GM19324 (cell line): Measurements from ENCODE around the gene PRKCQ.
"Not testable (repeated sequence)": the region's sequence is repeated elsewhere in the genome, so short reads cannot be mapped to it uniquely, and the experiment has no call there.

Experiments used
- ATAC-seq: cut with Tn5 transposase; IDR thresholded peaks from one replicate; pipeline ENCODE4 v1.9.1; 2021; ENCODE audit warnings: mild to moderate bottlenecking, moderate library complexity; ENCODE audit not compliant: unreplicated experiment, low FRiP score

The PRKCQ gene

GRCh38 chr10:6597478-6597877 is 17.4 kb upstream of the PRKCQ start:
- ATAC-seq = no peak

- ATAC-seq = no peak
Observed at GRCh38 chr10:6595499-6595898, 15.4 kb upstream of the PRKCQ start.

- no peak for ATAC-seq
Observed at GRCh38 chr10:6593241-6593671, 13.2 kb upstream of the PRKCQ start.

GRCh38 chr10:6592080-6592479 is 12.0 kb upstream of the PRKCQ start:
- no peak for ATAC-seq

GRCh38 chr10:6591668-6592067 is 11.6 kb upstream of the PRKCQ start:
- ATAC-seq = no peak

GRCh38 chr10:6590100-6590499 is 10.0 kb upstream of the PRKCQ start:
- ATAC-seq = no peak

- ATAC-seq = no peak
Observed at GRCh38 chr10:6589287-6590094, 9.4 kb upstream of the PRKCQ start.

- ATAC-seq = no peak
Observed at GRCh38 chr10:6588845-6589244, 8.8 kb upstream of the PRKCQ start.

- no peak for ATAC-seq
Observed at GRCh38 chr10:6588082-6588481, 8.0 kb upstream of the PRKCQ start.

- no peak for ATAC-seq
Observed at GRCh38 chr10:6586501-6586900, 6.4 kb upstream of the PRKCQ start.

- no peak for ATAC-seq
Observed at GRCh38 chr10:6583447-6583846, 3.4 kb upstream of the PRKCQ start.

- not testable (repeated sequence) for ATAC-seq
Observed at GRCh38 chr10:6582913-6583312, 2.8 kb upstream of the PRKCQ start.

GRCh38 chr10:6582298-6582697 is 2.2 kb upstream of the PRKCQ start:
- no peak for ATAC-seq

- no peak for ATAC-seq
Observed at GRCh38 chr10:6581778-6582228, 1.7 kb upstream of the PRKCQ start.

GRCh38 chr10:6581223-6581622 is 1.1 kb upstream of the PRKCQ start:
- ATAC-seq = not testable (repeated sequence)

- peak; percentile 91 for ATAC-seq
Observed at GRCh38 chr10:6580279-6581029, 378 bp upstream of the PRKCQ start.

- no peak for ATAC-seq
Observed at GRCh38 chr10:6579183-6579903, 733 bp downstream of the PRKCQ start.

- ATAC-seq = no peak
Observed at GRCh38 chr10:6578795-6579182, 1.3 kb downstream of the PRKCQ start.

- no peak for ATAC-seq
Observed at GRCh38 chr10:6578251-6578771, 1.8 kb downstream of the PRKCQ start.

GRCh38 chr10:6576326-6576725 is 3.8 kb downstream of the PRKCQ start:
- ATAC-seq = no peak

- ATAC-seq = no peak
Observed at GRCh38 chr10:6574664-6575176, 5.4 kb downstream of the PRKCQ start.
